Measurements from ENCODE around the gene KAT6B. TPM values are rescaled to one million over a fixed set of nuclear protein-coding genes. Genes with fewer than 3 reads are reported as not detected.

The KAT6B gene
- total RNA-seq, 1 donor from 2014 or later, result 21.7 TPM

DNA sequence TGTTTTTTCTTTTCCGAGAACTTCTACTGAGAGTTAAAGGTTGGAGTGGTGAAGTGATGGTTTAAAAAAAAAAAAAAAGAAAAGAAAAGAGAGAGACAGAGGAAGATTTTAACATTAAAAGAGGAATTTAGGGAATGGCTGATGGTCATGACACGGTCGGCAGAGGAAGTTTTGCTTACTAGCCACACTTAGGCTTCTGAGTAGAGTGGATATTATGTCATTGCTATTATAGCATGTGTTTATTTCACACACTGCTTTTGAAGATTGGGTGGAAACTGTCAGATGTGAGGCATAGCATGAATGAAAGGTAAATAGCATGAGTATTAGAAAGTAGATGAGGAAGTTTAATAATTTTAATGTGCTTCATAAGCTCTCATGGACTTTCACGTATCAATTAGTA lies 2.5 kb downstream of the KAT6B start:
- Mint-ChIP-seq H3K27me3 (ENCODE audit: low read depth, unreplicated experiment) (no peaks in the 10 kb centered on the region), H3K4me1 (ENCODE audit: low read depth, unreplicated experiment) (peaks cover 3% of the 10 kb centered on the region), H3K36me3 (ENCODE audit: low read depth, unreplicated experiment) (peaks cover 3% of the 10 kb centered on the region), H3K27ac (ENCODE audit: unreplicated experiment) (no peak overlapping the region), H3K9me3 (ENCODE audit: unreplicated experiment) (no peaks in the 10 kb centered on the region), H3K4me3 (ENCODE audit: unreplicated experiment) (peak overlapping the region; percentile 20)
- H3K36me3 ChIP-seq (ENCODE audit: insufficient read depth, low read length), result no peaks in the 10 kb centered on the region
- FAIRE-seq, result no peak
- no peak overlapping the region for H3K4me2 ChIP-seq (ENCODE audit: low read length)
- TF ChIP-seq, protein P1, sequence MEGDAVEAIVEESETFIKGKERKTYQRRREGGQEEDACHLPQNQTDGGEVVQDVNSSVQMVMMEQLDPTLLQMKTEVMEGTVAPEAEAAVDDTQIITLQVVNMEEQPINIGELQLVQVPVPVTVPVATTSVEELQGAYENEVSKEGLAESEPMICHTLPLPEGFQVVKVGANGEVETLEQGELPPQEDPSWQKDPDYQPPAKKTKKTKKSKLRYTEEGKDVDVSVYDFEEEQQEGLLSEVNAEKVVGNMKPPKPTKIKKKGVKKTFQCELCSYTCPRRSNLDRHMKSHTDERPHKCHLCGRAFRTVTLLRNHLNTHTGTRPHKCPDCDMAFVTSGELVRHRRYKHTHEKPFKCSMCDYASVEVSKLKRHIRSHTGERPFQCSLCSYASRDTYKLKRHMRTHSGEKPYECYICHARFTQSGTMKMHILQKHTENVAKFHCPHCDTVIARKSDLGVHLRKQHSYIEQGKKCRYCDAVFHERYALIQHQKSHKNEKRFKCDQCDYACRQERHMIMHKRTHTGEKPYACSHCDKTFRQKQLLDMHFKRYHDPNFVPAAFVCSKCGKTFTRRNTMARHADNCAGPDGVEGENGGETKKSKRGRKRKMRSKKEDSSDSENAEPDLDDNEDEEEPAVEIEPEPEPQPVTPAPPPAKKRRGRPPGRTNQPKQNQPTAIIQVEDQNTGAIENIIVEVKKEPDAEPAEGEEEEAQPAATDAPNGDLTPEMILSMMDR (IDR thresholded peaks at IDR 0.05; ENCODE audit: insufficient read depth, low read depth, low read length), result no peak
- no peak for TF ChIP-seq EZH2 (IDR thresholded peaks at IDR 0.05; ENCODE audit: insufficient read depth, low read length)
- peaks cover 4% of the 10 kb centered on the region for H3K4me1 ChIP-seq (ENCODE audit: insufficient read depth, low read length)
- H3K27me3 ChIP-seq (ENCODE audit: insufficient read depth, low read length), result no peaks in the 10 kb centered on the region
- H4K20me1 ChIP-seq (ENCODE audit: insufficient read depth, low read length), result peaks cover 47% of the 10 kb centered on the region
- no peak overlapping the region for H3K27ac ChIP-seq (ENCODE audit: low read depth, low read length)
- H2AFZ ChIP-seq (ENCODE audit: low read depth, low read length), result no peak overlapping the region
- no peaks in the 10 kb centered on the region for H3K9me3 ChIP-seq (ENCODE audit: insufficient read depth, low read depth, low read length)
- peaks cover 53% of the 10 kb centered on the region for H3K79me2 ChIP-seq (ENCODE audit: insufficient read depth, low read length)
- H3K4me3 ChIP-seq (ENCODE audit: insufficient read depth, low read depth, low read length), result no peak overlapping the region
- no peak overlapping the region for H3K9ac ChIP-seq (ENCODE audit: low read length)
- no peak for DNase-seq (ENCODE audit: low read depth)

DNA sequence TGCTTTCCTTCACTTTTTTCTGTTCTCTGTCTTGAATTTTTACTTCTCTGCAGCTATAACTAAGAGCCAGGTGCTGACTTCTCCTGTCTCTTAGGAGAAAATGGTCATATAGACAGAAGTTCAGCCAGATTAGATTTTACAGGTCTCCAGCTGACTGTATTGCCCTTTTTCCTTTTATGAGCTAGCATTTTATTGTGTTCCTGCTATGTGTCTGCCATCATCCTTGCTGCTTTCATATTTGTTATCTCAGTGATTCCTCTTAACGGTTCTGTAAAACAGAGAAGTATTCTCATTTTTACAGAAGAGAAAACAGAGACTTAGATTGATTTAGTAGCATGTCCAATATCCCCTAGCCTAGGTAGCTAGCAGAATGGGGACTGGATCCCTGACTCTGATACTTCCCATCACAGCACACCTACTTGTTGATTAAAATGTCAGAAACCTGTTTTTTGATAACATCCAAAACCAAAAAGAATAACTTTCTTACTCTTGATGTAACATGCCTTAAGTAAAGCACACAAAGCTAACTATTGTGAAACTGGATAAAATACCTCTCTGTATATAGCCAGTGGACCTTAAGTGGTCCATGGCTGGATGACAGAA lies 5.2 kb downstream of the KAT6B start:
- Histone ChIP-seq H3K4me1 (ENCODE audit: insufficient read depth, low read length) (peaks cover 4% of the 10 kb centered on the region), H3K79me2 (ENCODE audit: insufficient read depth, low read length) (peaks cover 76% of the 10 kb centered on the region), H3K4me3 (ENCODE audit: insufficient read depth, low read depth, low read length) (no peak overlapping the region), H4K20me1 (ENCODE audit: insufficient read depth, low read length) (peaks cover 67% of the 10 kb centered on the region), H3K27ac (ENCODE audit: low read depth, low read length) (no peak overlapping the region), H3K36me3 (ENCODE audit: insufficient read depth, low read length) (no peaks in the 10 kb centered on the region), H2AFZ (ENCODE audit: low read depth, low read length) (no peak overlapping the region), H3K9ac (ENCODE audit: low read length) (no peak overlapping the region), H3K9me3 (ENCODE audit: insufficient read depth, low read depth, low read length) (no peaks in the 10 kb centered on the region), H3K27me3 (ENCODE audit: insufficient read depth, low read length) (no peaks in the 10 kb centered on the region), H3K4me2 (ENCODE audit: low read length) (no peak overlapping the region)
- TF ChIP-seq, protein P1 (IDR thresholded peaks at IDR 0.05; ENCODE audit: insufficient read depth, low read depth, low read length), result no peak
- no peak for TF ChIP-seq EZH2 (IDR thresholded peaks at IDR 0.05; ENCODE audit: insufficient read depth, low read length)
- peaks cover 3% of the 10 kb centered on the region for H3K4me1 Mint-ChIP-seq (ENCODE audit: low read depth, unreplicated experiment)
- no peaks in the 10 kb centered on the region for H3K9me3 Mint-ChIP-seq (ENCODE audit: unreplicated experiment)
- FAIRE-seq, result no peak
- no peak overlapping the region for H3K4me3 Mint-ChIP-seq (ENCODE audit: unreplicated experiment)
- peaks cover 3% of the 10 kb centered on the region for H3K36me3 Mint-ChIP-seq (ENCODE audit: low read depth, unreplicated experiment)
- no peak overlapping the region for H3K27ac Mint-ChIP-seq (ENCODE audit: unreplicated experiment)
- DNase-seq (ENCODE audit: low read depth), result no peak
- H3K27me3 Mint-ChIP-seq (ENCODE audit: low read depth, unreplicated experiment), result no peaks in the 10 kb centered on the region

DNA sequence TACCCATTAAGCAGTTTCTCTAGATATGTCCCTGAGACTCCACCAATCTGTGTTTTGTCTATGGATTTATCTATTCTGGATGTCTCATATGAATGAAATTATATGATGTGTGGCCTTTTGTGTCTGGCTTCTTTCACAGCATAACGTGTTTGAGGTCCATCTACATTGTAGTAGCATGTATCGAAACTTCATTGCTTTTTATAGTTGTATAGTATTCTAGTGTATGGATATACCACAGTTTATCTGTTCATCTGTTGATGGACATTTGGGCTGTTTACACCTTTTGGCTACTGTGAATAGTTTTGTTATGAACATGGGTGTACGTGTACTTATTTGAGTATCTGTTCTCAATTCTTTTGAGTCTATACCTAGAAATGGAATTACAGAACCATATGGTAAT lies 9.6 kb downstream of the KAT6B start:
- TF ChIP-seq, protein P1 (IDR thresholded peaks at IDR 0.05; ENCODE audit: insufficient read depth, low read depth, low read length), result no peak
- no peak for TF ChIP-seq EZH2 (IDR thresholded peaks at IDR 0.05; ENCODE audit: insufficient read depth, low read length)

More for the DNA sequence above, 9.6 kb downstream of the KAT6B start:
- no peak overlapping the region for H3K9ac ChIP-seq (ENCODE audit: low read length)
- Mint-ChIP-seq H3K27me3 (ENCODE audit: low read depth, unreplicated experiment) (no peaks in the 10 kb centered on the region), H3K36me3 (ENCODE audit: low read depth, unreplicated experiment) (peaks cover 4% of the 10 kb centered on the region), H3K9me3 (ENCODE audit: unreplicated experiment) (no peaks in the 10 kb centered on the region), H3K4me3 (ENCODE audit: unreplicated experiment) (no peak overlapping the region), H3K4me1 (ENCODE audit: low read depth, unreplicated experiment) (no peaks in the 10 kb centered on the region), H3K27ac (ENCODE audit: unreplicated experiment) (no peak overlapping the region)
- H4K20me1 ChIP-seq (ENCODE audit: insufficient read depth, low read length), result peaks cover 64% of the 10 kb centered on the region
- H2AFZ ChIP-seq (ENCODE audit: low read depth, low read length), result no peak overlapping the region
- H3K36me3 ChIP-seq (ENCODE audit: insufficient read depth, low read length), result no peaks in the 10 kb centered on the region
- FAIRE-seq, result no peak
- no peaks in the 10 kb centered on the region for H3K27me3 ChIP-seq (ENCODE audit: insufficient read depth, low read length)
- no peak overlapping the region for H3K27ac ChIP-seq (ENCODE audit: low read depth, low read length)
- H3K79me2 ChIP-seq (ENCODE audit: insufficient read depth, low read length), result peaks cover 76% of the 10 kb centered on the region
- no peaks in the 10 kb centered on the region for H3K9me3 ChIP-seq (ENCODE audit: insufficient read depth, low read depth, low read length)
- H3K4me2 ChIP-seq (ENCODE audit: low read length), result no peak overlapping the region
- no peak for DNase-seq (ENCODE audit: low read depth)
- no peak overlapping the region for H3K4me3 ChIP-seq (ENCODE audit: insufficient read depth, low read depth, low read length)
- no peaks in the 10 kb centered on the region for H3K4me1 ChIP-seq (ENCODE audit: insufficient read depth, low read length)

Data from astrocyte (in vitro differentiated cells and primary cell).